Neutrophil (primary cell): Measurements from ENCODE around the gene PAPPA2.

ENCODE experiments used
- H3K27ac ChIP-seq: fragments of 200-600 bp; sonication (generic); 2 replicates; pipeline ENCODE4 v1.5.1; 2016; ENCODE audit warnings: mild to moderate bottlenecking, moderate library complexity
- H3K27me3 ChIP-seq: fragments of 200-600 bp; sonication (generic); 2 replicates; pipeline ENCODE4 v1.6.0; 2016; ENCODE audit warnings: mild to moderate bottlenecking
- H3K36me3 ChIP-seq: fragments of 200-600 bp; sonication (generic); 2 replicates; pipeline ENCODE4 v1.5.1; 2017
- H3K4me1 ChIP-seq, 2 experiments: fragments of 200-600 bp in 1 of 2; sonication (generic) in 1 of 2; 1 replicate in 1 of 2; 2 replicates in 1 of 2; pipeline versions ENCODE4 v1.5.1 to v1.6.1; 2013 to 2016; ENCODE audit warnings: low read depth in 1 of 2, low read length in 1 of 2, mild to moderate bottlenecking in 1 of 2, moderate library complexity in 1 of 2; ENCODE audit not compliant: control insufficient read depth in 1 of 2, insufficient read depth in 1 of 2
- H3K4me3 ChIP-seq, 2 experiments: fragments of 200-600 bp in 1 of 2; sonication (generic) in 1 of 2; 1 replicate in 1 of 2; 2 replicates in 1 of 2; pipeline ENCODE4 v1.5.1; 2013 to 2016; ENCODE audit warnings: low read depth in 1 of 2, low read length in 1 of 2, mild to moderate bottlenecking in 1 of 2, moderate library complexity in 1 of 2
- H3K9me3 ChIP-seq: fragments of 200-600 bp; sonication (generic); 2 replicates; pipeline ENCODE4 v1.5.1; 2016
- CTCF ChIP-seq: fragments of 200-600 bp; sonication (generic); IDR thresholded peaks from 2 replicates; pipeline ENCODE4 v1.5.1; 2016; ENCODE audit warnings: antibody characterized with exemption

PAPPA2 gene

GRCh38 chr1:176880955-176881595, 418.1 kb downstream of the PAPPA2 start:
- no peaks in the 10 kb centered on the region for H3K36me3 ChIP-seq
- no peak overlapping the region for H3K4me3 ChIP-seq
- no peak overlapping the region for H3K27ac ChIP-seq
- no peaks in the 10 kb centered on the region for H3K27me3 ChIP-seq
- peak; percentile 56 for TF ChIP-seq CTCF
- H3K9me3 ChIP-seq, result no peaks in the 10 kb centered on the region
- no peaks in the 10 kb centered on the region for H3K4me1 ChIP-seq

DNA sequence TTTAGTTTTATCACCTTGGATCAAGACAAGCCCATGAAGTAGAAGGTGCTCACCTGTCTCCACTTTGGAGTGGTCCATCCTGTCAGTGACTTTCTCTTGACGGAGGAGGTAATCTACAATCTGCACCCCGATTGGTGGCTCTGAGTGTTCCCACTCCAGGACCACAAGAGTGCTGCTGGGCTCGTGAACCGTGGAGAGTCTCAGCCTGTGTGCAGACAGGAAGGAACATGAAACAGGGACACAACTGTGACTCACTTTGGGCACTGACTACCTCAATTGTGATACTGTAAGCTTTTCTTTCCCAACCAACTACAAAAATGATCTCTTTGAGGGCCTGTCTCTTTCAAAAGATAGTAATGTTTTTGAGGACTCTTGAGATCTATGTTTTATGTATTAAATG, 421.3 kb downstream of the PAPPA2 start:
- Histone ChIP-seq H3K4me1 (no peaks in the 10 kb centered on the region), H3K9me3 (no peaks in the 10 kb centered on the region), H3K27me3 (no peaks in the 10 kb centered on the region), H3K4me3 (no peak overlapping the region), H3K36me3 (no peaks in the 10 kb centered on the region), H3K27ac (no peak overlapping the region)
- TF ChIP-seq CTCF, result no peak

GRCh38 chr1:176884911-176885310, 421.9 kb downstream of the PAPPA2 start:
- Histone ChIP-seq H3K4me3 (no peak overlapping the region), H3K9me3 (no peaks in the 10 kb centered on the region), H3K36me3 (no peaks in the 10 kb centered on the region), H3K27me3 (no peaks in the 10 kb centered on the region), H3K4me1 (no peaks in the 10 kb centered on the region), H3K27ac (no peak overlapping the region)
- TF ChIP-seq CTCF, result no peak

- H3K27ac ChIP-seq, result no peak overlapping the region
- H3K27me3 ChIP-seq, result no peaks in the 10 kb centered on the region
- no peaks in the 10 kb centered on the region for H3K4me1 ChIP-seq
- no peak overlapping the region for H3K4me3 ChIP-seq
- TF ChIP-seq CTCF, result no peak
- H3K36me3 ChIP-seq, result no peaks in the 10 kb centered on the region
- H3K9me3 ChIP-seq, result no peaks in the 10 kb centered on the region
Observed at GRCh38 chr1:176885341-176885740, 422.4 kb downstream of the PAPPA2 start.

DNA sequence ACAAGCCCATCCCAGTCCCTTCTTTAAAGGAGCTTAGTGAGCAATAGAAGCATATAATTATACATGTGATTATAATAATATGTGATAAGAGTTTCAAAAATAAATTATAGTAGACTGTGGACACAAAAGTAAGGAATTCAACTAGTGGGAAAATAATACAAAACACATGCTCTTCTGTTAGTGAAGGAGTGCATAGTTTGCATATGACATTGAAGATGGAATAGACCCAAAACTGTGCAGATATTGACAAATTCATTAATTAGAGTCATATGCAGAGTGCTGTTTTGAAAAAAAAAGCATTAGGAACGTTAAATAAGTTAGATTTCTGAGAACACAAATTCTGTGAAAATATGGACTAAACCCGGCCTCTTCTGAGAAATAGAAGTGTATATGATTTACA, 422.8 kb downstream of the PAPPA2 start:
- TF ChIP-seq CTCF, result no peak
- no peaks in the 10 kb centered on the region for H3K27me3 ChIP-seq

More for the DNA sequence above, 422.8 kb downstream of the PAPPA2 start:
- Histone ChIP-seq H3K4me3 (no peak overlapping the region), H3K27ac (no peak overlapping the region), H3K9me3 (no peaks in the 10 kb centered on the region), H3K4me1 (no peaks in the 10 kb centered on the region), H3K36me3 (no peaks in the 10 kb centered on the region)
